Right lobe of liver (tissue), 6 donors: ENCODE measurements around the gene CACHD1. TPM values are rescaled to one million over a fixed set of nuclear protein-coding genes. Genes with fewer than 3 reads are reported as not detected.

ENCODE experiments used
- ATAC-seq, 4 donors: fragments of 200-7000 bp; cut with Tn5 transposase; one replicate each; pipeline ENCODE4 v1.9.1; 2020; ENCODE audit warnings: mild to moderate bottlenecking in 4 of 4, moderate library complexity in 4 of 4
- DNase-seq, 3 donors: peaks; one replicate each; pipeline ENCODE4 v3.0.0-alpha.2; 2020
- H3K27ac ChIP-seq, 3 donors: fragments of 200-600 bp; one replicate each; pipeline ENCODE4 v1.8.0; 2022
- H3K27me3 ChIP-seq, 2 donors: fragments of 200-600 bp; one replicate each; pipeline ENCODE4 v1.8.0; 2022
- H3K36me3 ChIP-seq, 4 donors: fragments of 200-600 bp; sonication (generic) in 1 of 4; one replicate each; pipeline versions ENCODE4 v1.5.1 to v1.8.0; 2017 to 2022; ENCODE audit warnings: control low read depth in 1 of 4
- H3K4me1 ChIP-seq, 4 donors: fragments of 200-600 bp; sonication (generic) in 1 of 4; one replicate each; pipeline versions ENCODE4 v1.5.1 to v1.8.0; 2017 to 2022; ENCODE audit warnings: control low read depth in 1 of 4
- H3K4me3 ChIP-seq, 3 donors: fragments of 200-600 bp; one replicate each; pipeline ENCODE4 v1.8.0; 2022
- H3K9me3 ChIP-seq, 4 donors: fragments of 200-600 bp; sonication (generic) in 1 of 4; one replicate each; pipeline versions ENCODE4 v1.5.1 to v1.8.0; 2017 to 2022; ENCODE audit warnings: control low read depth in 1 of 4
- CTCF ChIP-seq, 4 donors: fragments of 200-600 bp in 3 of 4; fragments of 450-650 bp in 1 of 4; IDR thresholded peaks; one replicate each; pipeline versions ENCODE4 v1.5.1 to v1.8.0; 2016 to 2022; ENCODE audit warnings: antibody characterized with exemption in 4 of 4, mild to moderate bottlenecking in 2 of 4
- POLR2A ChIP-seq: fragments of 450-650 bp; IDR thresholded peaks from one replicate; pipeline ENCODE4 v1.6.1; 2017; ENCODE audit warnings: antibody characterized with exemption, mild to moderate bottlenecking
- WGBS: methylation state at CpG from one replicate; pipeline ENCODE4 v1.1.6; 2018; ENCODE audit warnings: low coverage, low lambda C conversion rate; ENCODE audit not compliant: insufficient coverage; ENCODE audit errors: missing lambda C conversion rate; 5-methylcytosine and 5-hydroxymethylcytosine counted together
- intact Hi-C, 2 donors: fragments of 100-400 bp; cut with DNase I; formaldehyde crosslinking; loops; one replicate each; pipeline versions ENCODE4 v1.11.2 to v1.14.1; 2022
- total RNA-seq, 6 experiments: library from RNA; depleted of rRNA in 2 of 6; stranded (reverse); fragments of >200 nt in 2 of 6; fragmentation: NEBNext Ultra II Directional in 3 of 6; extraction: Animal tissue kit (Norgen Biotek cat#: 25700) in 3 of 6; gene quantifications; one replicate each; pipeline versions ENCODE4 v1.1.0 to v1.2.4, GENCODE V29; 2016 to 2023
- donor health status: DM: no; HTN: yes; CAD: no.
- donor health status: DM: no; HTN: no; CAD: no.
- donor health status: DM: no; HTN: no; CAD: no.
- donor health status: DM: no; HTN: yes; CAD: no.
- donor health status: DM: no; HTN: yes; CAD: no.

Gene CACHD1
- total RNA-seq, 6 experiments from 2014 or later, result 0.59 to 3.0 (median 1.3) TPM

DNA sequence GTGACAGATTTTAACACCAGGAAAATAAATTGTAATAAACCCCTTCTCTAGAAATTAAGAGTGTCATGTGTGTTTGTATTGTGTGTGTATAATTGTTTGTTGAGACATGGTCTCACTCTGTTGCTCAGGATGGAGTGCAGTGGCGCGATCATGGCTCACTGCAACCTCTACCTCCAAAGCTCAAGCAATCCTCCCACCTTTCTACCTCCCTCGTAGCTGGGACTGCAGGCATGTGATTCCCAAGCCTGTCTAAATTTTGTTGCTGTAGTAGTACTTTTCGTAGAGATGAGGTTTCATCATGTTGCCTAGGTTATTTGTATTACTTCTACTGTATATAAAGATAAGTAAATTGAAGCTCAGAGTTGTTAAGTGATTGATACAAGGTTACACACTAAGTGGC lies 206.5 kb downstream of the CACHD1 start:
- 90% methylated on average over 4 of the region's 4 CpGs for WGBS
- intact Hi-C loops, result loop anchor here in 1 of 2 donors (10.0 kb wide), 1 partner anchor 302 kb away; no protein-coding TSS in a partner anchor
- H3K36me3 ChIP-seq, result no peaks in the 10 kb centered on the region

GRCh38 chr1:64677532-64677931 lies 207.6 kb downstream of the CACHD1 start:
- Histone ChIP-seq H3K4me1 (no peaks in the 10 kb centered on the region), H3K27me3 (no peaks in the 10 kb centered on the region), H3K4me3 (no peak overlapping the region), H3K36me3 (no peaks in the 10 kb centered on the region), H3K27ac (no peak overlapping the region), H3K9me3 (no peaks in the 10 kb centered on the region)
- 86% methylated on average over 1 of the region's 1 CpG for WGBS
- TF ChIP-seq POLR2A (no peak), CTCF (IDR thresholded peaks at IDR 0.05) (no peak)
- ATAC-seq, result no peak
- intact Hi-C loops, result loop anchor here in 1 of 2 donors (10.0 kb wide), 1 partner anchor 303 kb away; no protein-coding TSS in a partner anchor
- DNase-seq, result no peak

More for the DNA sequence above, 206.5 kb downstream of the CACHD1 start:
- Histone ChIP-seq H3K4me1 (no peaks in the 10 kb centered on the region), H3K4me3 (no peak overlapping the region), H3K27ac (no peak overlapping the region), H3K27me3 (no peaks in the 10 kb centered on the region), H3K9me3 (no peaks in the 10 kb centered on the region)
- no peak for ATAC-seq
- no peak for DNase-seq
- TF ChIP-seq POLR2A (no peak), CTCF (IDR thresholded peaks at IDR 0.05) (no peak)

- Histone ChIP-seq H3K36me3 (no peaks in the 10 kb centered on the region), H3K4me3 (no peak overlapping the region), H3K27ac (no peak overlapping the region), H3K9me3 (no peaks in the 10 kb centered on the region), H3K27me3 (no peaks in the 10 kb centered on the region), H3K4me1 (no peaks in the 10 kb centered on the region)
- TF ChIP-seq CTCF (IDR thresholded peaks at IDR 0.05), result no peak
- TF ChIP-seq POLR2A, result no peak
- WGBS, result no CpG with 5 or more reads among the region's 3 CpGs
- DNase-seq, result no peak
- ATAC-seq, result no peak
- intact Hi-C loops, result loop anchor here in 1 of 2 donors (10.0 kb wide), 1 partner anchor 304 kb away; no protein-coding TSS in a partner anchor
Measured at GRCh38 chr1:64678366-64678765, 208.4 kb downstream of the CACHD1 start.

GRCh38 chr1:64679177-64679576 lies 209.2 kb downstream of the CACHD1 start:
- Histone ChIP-seq H3K9me3 (no peaks in the 10 kb centered on the region), H3K36me3 (no peaks in the 10 kb centered on the region), H3K27ac (no peak overlapping the region), H3K4me1 (no peaks in the 10 kb centered on the region), H3K27me3 (no peaks in the 10 kb centered on the region), H3K4me3 (no peak overlapping the region)
- intact Hi-C loops, result loop anchor here in 1 of 2 donors (10.0 kb wide), 1 partner anchor 304 kb away; no protein-coding TSS in a partner anchor
- ATAC-seq (no peak), DNase-seq (no peak)
- TF ChIP-seq CTCF (IDR thresholded peaks at IDR 0.05) (no peak), POLR2A (no peak)
- 94% methylated on average over 6 of the region's 6 CpGs for WGBS

- no peaks in the 10 kb centered on the region for H3K27me3 ChIP-seq
- H3K4me3 ChIP-seq, result no peak overlapping the region
- WGBS, result 80% methylated on average over 1 of the region's 2 CpGs
- no peaks in the 10 kb centered on the region for H3K9me3 ChIP-seq
- H3K4me1 ChIP-seq, result no peaks in the 10 kb centered on the region
- ATAC-seq, result no peak
- no peak for DNase-seq
- intact Hi-C loops, result no loop called here
- TF ChIP-seq CTCF (IDR thresholded peaks at IDR 0.05), result no peak
- no peak overlapping the region for H3K27ac ChIP-seq
- no peaks in the 10 kb centered on the region for H3K36me3 ChIP-seq
Measured at GRCh38 chr1:64680599-64680998, 210.7 kb downstream of the CACHD1 start.
